VCaP (cell line): ENCODE data around the gene ADD1.

Experiments used
- H3K27ac ChIP-seq: fragments of 450-650 bp; 2 replicates; pipeline ENCODE4 v1.5.1; 2017
- CTCF ChIP-seq: fragments of 450-650 bp; conservative IDR thresholded peaks from 2 replicates; pipeline ENCODE4 v1.5.1; 2017; ENCODE audit warnings: mild to moderate bottlenecking, moderate library complexity

Gene ADD1

GRCh38 chr4:2808001-2808400 lies 35.6 kb upstream of the ADD1 start:
- no peak overlapping the region for H3K27ac ChIP-seq
- TF ChIP-seq CTCF, result no peak

GRCh38 chr4:2809610-2810180 lies 33.9 kb upstream of the ADD1 start:
- no peak for TF ChIP-seq CTCF
- H3K27ac ChIP-seq, result peak overlapping the region; percentile 84; the same call in 1 of the 2 replicates

GRCh38 chr4:2810388-2810787 lies 33.3 kb upstream of the ADD1 start:
- no peak for TF ChIP-seq CTCF
- H3K27ac ChIP-seq, result peak overlapping the region; percentile 84

GRCh38 chr4:2811830-2812611 lies 31.6 kb upstream of the ADD1 start:
- H3K27ac ChIP-seq, result peak overlapping the region; percentile 84
- no peak for TF ChIP-seq CTCF

- no peak for TF ChIP-seq CTCF
- peak overlapping the region; percentile 84 for H3K27ac ChIP-seq
These were observed 30.9 kb upstream of the ADD1 start for GRCh38 chr4:2812612-2813354.

GRCh38 chr4:2813446-2814405 lies 29.9 kb upstream of the ADD1 start:
- TF ChIP-seq CTCF, result no peak
- H3K27ac ChIP-seq, result peak overlapping the region; percentile 84; the same call in 1 of the 2 replicates
